ENCODE measurements around the gene CHD5. TPM values are rescaled to one million over a fixed set of nuclear protein-coding genes. Genes with fewer than 3 reads are reported as not detected.

The CHD5 gene
- total RNA-seq, 1 experiment from 2014 or later: 2.4 TPM

DNA sequence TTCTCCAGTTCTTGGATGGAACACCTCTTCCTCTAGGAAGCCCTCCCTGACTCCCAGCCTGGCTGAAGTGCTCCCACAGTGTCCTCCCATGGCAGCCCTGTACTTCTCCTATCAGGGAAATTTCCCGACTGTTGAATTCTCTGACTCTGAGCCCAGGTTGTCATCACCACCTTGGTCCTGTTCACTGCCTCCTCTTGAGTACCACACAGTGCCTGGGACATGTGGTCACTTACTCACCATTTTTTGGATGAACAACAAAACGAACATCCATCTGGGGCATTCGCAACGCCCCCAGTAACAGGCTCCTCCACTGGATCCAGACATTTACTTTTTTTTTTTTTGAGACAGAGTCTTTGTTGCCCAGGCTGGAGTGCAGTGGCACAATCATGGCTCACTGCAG, 37.4 kb downstream of the CHD5 start:
- POLR2A ChIA-PET: no interaction called here
- TF ChIP-seq, protein P1, sequence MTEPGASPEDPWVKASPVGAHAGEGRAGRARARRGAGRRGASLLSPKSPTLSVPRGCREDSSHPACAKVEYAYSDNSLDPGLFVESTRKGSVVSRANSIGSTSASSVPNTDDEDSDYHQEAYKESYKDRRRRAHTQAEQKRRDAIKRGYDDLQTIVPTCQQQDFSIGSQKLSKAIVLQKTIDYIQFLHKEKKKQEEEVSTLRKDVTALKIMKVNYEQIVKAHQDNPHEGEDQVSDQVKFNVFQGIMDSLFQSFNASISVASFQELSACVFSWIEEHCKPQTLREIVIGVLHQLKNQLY (CRISPR knock-in tag; IDR thresholded peaks at IDR 0.05): no peak
- TF ChIP-seq, protein P2, sequence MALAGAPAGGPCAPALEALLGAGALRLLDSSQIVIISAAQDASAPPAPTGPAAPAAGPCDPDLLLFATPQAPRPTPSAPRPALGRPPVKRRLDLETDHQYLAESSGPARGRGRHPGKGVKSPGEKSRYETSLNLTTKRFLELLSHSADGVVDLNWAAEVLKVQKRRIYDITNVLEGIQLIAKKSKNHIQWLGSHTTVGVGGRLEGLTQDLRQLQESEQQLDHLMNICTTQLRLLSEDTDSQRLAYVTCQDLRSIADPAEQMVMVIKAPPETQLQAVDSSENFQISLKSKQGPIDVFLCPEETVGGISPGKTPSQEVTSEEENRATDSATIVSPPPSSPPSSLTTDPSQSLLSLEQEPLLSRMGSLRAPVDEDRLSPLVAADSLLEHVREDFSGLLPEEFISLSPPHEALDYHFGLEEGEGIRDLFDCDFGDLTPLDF (CRISPR knock-in tag; IDR thresholded peaks at IDR 0.05): no peak
- TF ChIP-seq, protein P3, sequence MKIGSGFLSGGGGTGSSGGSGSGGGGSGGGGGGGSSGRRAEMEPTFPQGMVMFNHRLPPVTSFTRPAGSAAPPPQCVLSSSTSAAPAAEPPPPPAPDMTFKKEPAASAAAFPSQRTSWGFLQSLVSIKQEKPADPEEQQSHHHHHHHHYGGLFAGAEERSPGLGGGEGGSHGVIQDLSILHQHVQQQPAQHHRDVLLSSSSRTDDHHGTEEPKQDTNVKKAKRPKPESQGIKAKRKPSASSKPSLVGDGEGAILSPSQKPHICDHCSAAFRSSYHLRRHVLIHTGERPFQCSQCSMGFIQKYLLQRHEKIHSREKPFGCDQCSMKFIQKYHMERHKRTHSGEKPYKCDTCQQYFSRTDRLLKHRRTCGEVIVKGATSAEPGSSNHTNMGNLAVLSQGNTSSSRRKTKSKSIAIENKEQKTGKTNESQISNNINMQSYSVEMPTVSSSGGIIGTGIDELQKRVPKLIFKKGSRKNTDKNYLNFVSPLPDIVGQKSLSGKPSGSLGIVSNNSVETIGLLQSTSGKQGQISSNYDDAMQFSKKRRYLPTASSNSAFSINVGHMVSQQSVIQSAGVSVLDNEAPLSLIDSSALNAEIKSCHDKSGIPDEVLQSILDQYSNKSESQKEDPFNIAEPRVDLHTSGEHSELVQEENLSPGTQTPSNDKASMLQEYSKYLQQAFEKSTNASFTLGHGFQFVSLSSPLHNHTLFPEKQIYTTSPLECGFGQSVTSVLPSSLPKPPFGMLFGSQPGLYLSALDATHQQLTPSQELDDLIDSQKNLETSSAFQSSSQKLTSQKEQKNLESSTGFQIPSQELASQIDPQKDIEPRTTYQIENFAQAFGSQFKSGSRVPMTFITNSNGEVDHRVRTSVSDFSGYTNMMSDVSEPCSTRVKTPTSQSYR (CRISPR knock-in tag; IDR thresholded peaks at IDR 0.05): no peak
- no peak for TF ChIP-seq TEAD1 (CRISPR knock-in tag; IDR thresholded peaks at IDR 0.05)
- no peak for TF ChIP-seq FOXP1 (CRISPR knock-in tag; IDR thresholded peaks at IDR 0.05; ENCODE audit: borderline replicate concordance)
- TF ChIP-seq GTF2I (CRISPR knock-in tag; conservative IDR thresholded peaks at IDR 0.05): no peak
- no peak for TF ChIP-seq SMAD3 (CRISPR knock-in tag; IDR thresholded peaks at IDR 0.05; ENCODE audit: borderline replicate concordance)
- TF ChIP-seq ATF1 (CRISPR knock-in tag; IDR thresholded peaks at IDR 0.05): no peak
- TF ChIP-seq CREB1 (CRISPR knock-in tag; IDR thresholded peaks at IDR 0.05): no peak
- ATAC-seq: no peak
- no peaks in the 10 kb centered on the region for H3K36me3 Mint-ChIP-seq
- H3K27me3 Mint-ChIP-seq (ENCODE audit: low read depth): peaks cover 10% of the 10 kb centered on the region
- no peak overlapping the region for H3K4me3 Mint-ChIP-seq
- CTCF ChIA-PET: no interaction called here
- H3K9me3 Mint-ChIP-seq: no peaks in the 10 kb centered on the region
- no peaks in the 10 kb centered on the region; the same call in 1 of the 2 replicates for H3K4me1 Mint-ChIP-seq
- H3K27ac Mint-ChIP-seq: no peak overlapping the region
- DNase-seq (ENCODE audit: low spot score): no peak

DNA sequence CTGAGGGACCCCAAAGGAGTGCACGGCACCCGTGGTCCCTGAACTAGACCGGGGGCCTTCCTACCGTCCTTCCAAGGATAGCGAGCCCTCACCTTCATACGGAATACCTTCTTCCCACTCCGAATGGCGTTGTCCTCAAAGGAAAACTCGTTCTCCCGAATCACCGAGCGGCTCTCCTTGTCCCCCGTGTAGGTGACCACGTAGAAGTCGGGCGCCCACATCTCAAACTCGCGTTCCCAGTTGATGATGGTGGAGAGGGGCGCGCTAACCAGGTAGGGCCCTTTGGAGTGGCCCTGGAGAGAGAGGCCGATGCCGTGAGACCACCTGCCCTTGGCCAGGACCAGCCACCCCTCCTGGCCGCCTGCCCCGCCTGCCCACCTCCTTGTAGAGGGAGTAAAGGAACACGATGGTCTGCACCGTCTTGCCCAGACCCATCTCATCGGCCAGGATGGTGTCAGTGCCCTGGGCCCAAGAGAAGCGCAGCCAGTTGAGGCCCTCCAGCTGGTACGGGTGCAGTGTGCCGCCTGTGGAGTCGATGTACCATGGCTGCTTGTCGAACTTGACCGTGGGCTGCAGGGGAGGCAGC, 38.0 kb downstream of the CHD5 start:
- POLR2A ChIA-PET: no interaction called here
- CTCF ChIA-PET: interaction anchor here (1.5 to 1.9 kb wide), 4 partner anchors 14 to 63 kb away, joined by 4 to 8 read pairs (median 6); no protein-coding TSS in a partner anchor
- no peak for ATAC-seq
- TF ChIP-seq ZNF671 (CRISPR knock-in tag; IDR thresholded peaks at IDR 0.05) (no peak), CREB1 (CRISPR knock-in tag; IDR thresholded peaks at IDR 0.05) (no peak)
- Mint-ChIP-seq H3K27ac (no peak overlapping the region), H3K9me3 (no peaks in the 10 kb centered on the region), H3K4me3 (no peak overlapping the region), H3K36me3 (no peaks in the 10 kb centered on the region), H3K27me3 (ENCODE audit: low read depth) (peaks cover 4% of the 10 kb centered on the region), H3K4me1 (no peaks in the 10 kb centered on the region; the same call in 1 of the 2 replicates)
- DNase-seq (ENCODE audit: low spot score): no peak

DNA sequence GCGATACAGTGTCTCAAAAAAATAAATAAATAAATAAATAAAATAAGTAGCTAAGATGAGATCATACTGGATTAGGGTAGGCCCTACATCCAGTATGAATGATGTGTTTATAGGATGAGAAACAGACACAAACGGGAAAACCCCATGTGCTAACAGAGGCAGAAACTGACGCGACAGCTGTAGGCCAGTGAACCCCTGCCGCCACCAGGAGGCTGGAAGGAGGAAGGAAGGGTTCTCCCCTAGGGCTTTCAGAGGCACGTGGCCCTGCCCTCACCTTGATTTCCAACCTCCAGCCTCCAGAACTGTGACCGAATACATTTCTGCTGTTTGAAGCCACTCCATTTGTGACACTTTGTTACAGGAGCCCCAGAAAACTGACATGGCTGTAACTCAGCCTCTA, 38.5 kb downstream of the CHD5 start:
- H3K9me3 Mint-ChIP-seq: no peaks in the 10 kb centered on the region
- H3K36me3 Mint-ChIP-seq: no peaks in the 10 kb centered on the region
- H3K27me3 Mint-ChIP-seq (ENCODE audit: low read depth): no peaks in the 10 kb centered on the region
- TF ChIP-seq ESRRA (CRISPR knock-in tag; IDR thresholded peaks at IDR 0.05; ENCODE audit: borderline replicate concordance): no peak
- TF ChIP-seq, protein P4, sequence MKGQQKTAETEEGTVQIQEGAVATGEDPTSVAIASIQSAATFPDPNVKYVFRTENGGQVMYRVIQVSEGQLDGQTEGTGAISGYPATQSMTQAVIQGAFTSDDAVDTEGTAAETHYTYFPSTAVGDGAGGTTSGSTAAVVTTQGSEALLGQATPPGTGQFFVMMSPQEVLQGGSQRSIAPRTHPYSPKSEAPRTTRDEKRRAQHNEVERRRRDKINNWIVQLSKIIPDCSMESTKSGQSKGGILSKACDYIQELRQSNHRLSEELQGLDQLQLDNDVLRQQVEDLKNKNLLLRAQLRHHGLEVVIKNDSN (CRISPR knock-in tag; IDR thresholded peaks at IDR 0.05): peak; percentile 58; the same call in 1 of the 2 replicates
- no peak overlapping the region for H3K27ac Mint-ChIP-seq
- no peak overlapping the region for H3K4me3 Mint-ChIP-seq
- POLR2A ChIA-PET: no interaction called here
- ATAC-seq (peak; percentile 76), DNase-seq (ENCODE audit: low spot score) (peak; percentile 65)
- CTCF ChIA-PET: interaction anchor here (0.6 to 1.9 kb wide), 10 partner anchors 10 to 143 kb away, joined by 3 to 8 read pairs (median 4); partner anchors contain the start of gene RNF207
- H3K4me1 Mint-ChIP-seq: no peaks in the 10 kb centered on the region; the same call in 1 of the 2 replicates

DNA sequence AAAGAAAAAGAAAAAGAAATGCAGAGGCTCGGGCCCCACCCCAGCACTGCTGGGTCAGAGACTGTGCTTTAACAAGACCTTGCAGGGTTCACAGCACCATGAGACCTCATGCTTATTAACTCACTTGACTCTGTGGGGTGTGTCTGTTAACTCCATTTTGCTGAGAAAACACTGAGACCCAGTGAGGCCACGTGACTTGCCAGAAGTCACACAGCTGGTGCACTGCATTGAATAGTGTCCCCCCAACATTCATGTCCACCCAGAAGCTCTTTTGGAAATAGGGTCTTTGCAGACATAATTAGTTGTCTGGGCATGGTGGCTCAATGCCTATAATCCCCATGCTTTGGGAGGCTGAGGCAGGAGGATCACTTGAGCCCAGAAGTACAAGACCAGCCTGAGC, 39.7 kb downstream of the CHD5 start:
- Mint-ChIP-seq H3K9me3 (no peaks in the 10 kb centered on the region), H3K27me3 (ENCODE audit: low read depth) (no peaks in the 10 kb centered on the region), H3K27ac (no peak overlapping the region), H3K4me1 (no peaks in the 10 kb centered on the region; the same call in 1 of the 2 replicates), H3K4me3 (no peak overlapping the region), H3K36me3 (no peaks in the 10 kb centered on the region)
- CTCF ChIA-PET: interaction anchor here (1.2 to 1.9 kb wide), 6 partner anchors 12 to 106 kb away, joined by 4 to 8 read pairs (median 5); partner anchors contain the start of gene RNF207
- POLR2A ChIA-PET: interaction anchor here (0.6 kb wide), 1 partner anchor 85 kb away, joined by 6 read pairs; no protein-coding TSS in a partner anchor
- ATAC-seq: no peak
- peak; percentile 1 for DNase-seq (ENCODE audit: low spot score)
- no peak for TF ChIP-seq ZNF232 (CRISPR knock-in tag; IDR thresholded peaks at IDR 0.05)
- TF ChIP-seq, protein P5, sequence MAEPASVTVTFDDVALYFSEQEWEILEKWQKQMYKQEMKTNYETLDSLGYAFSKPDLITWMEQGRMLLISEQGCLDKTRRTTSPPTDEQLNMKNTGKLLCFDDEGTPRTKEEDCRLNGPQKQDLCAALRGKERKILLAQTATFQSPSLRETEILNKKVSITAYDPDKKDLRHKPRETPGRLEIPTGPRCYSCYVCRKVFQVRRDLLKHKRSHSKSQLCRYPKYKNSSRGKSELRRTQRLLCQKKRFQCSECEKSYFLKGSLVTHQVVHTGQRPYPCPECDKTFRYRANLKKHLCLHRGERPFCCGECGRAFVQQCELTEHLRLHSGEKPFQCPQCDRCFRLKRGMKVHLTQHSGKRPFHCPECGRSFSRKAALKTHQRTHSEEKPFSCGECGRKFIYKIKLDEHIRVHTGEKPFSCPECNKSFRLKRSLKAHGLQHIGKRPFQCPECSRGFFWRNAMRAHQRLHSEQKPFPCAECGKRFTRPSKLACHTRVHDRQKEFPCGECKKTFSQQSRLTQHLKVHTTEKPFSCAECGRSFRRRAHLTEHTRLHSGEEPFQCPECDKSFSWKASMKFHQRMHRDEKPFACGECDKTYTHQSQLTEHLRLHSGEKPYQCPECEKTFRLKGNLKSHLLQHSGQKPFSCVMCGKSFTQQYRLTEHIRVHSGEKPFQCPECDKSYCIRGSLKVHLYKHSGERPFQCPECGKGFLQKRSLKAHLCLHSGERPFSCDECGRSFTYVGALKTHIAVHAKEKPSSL (CRISPR knock-in tag; conservative IDR thresholded peaks at IDR 0.05): no peak
- TF ChIP-seq, protein P6, sequence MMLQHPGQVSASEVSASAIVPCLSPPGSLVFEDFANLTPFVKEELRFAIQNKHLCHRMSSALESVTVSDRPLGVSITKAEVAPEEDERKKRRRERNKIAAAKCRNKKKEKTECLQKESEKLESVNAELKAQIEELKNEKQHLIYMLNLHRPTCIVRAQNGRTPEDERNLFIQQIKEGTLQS (CRISPR knock-in tag; conservative IDR thresholded peaks at IDR 0.05): no peak
- TF ChIP-seq, protein P1 (CRISPR knock-in tag; IDR thresholded peaks at IDR 0.05): no peak
- TF ChIP-seq, protein P7, sequence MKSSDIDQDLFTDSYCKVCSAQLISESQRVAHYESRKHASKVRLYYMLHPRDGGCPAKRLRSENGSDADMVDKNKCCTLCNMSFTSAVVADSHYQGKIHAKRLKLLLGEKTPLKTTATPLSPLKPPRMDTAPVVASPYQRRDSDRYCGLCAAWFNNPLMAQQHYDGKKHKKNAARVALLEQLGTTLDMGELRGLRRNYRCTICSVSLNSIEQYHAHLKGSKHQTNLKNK (CRISPR knock-in tag; IDR thresholded peaks at IDR 0.05): no peak
- TF ChIP-seq TP53 (CRISPR knock-in tag; IDR thresholded peaks at IDR 0.05): no peak
- no peak for TF ChIP-seq ETV6 (CRISPR knock-in tag; IDR thresholded peaks at IDR 0.05)
- no peak for TF ChIP-seq RELA (CRISPR knock-in tag; IDR thresholded peaks at IDR 0.05; ENCODE audit: borderline replicate concordance)
